Stimulated activated effector memory CD8-positive, alpha-beta T cell treated with anti-CD3 and anti-CD28 coated beads, Interleukin-12 subunit alpha, Interleukin-12 subunit beta, amount 100 ng/mL, for 72 hours (primary cell): Measurements from ENCODE around the gene COL5A1.

Experiments
- ATAC-seq: fragments of 150-1000 bp; cut with Tn5 transposase; 2 replicates; pipeline ENCODE4 v1.10.0; 2021
- DNase-seq, 2 donors: peaks; one replicate each; pipeline ENCODE4 v3.0.0; 2021 to 2022; ENCODE audit warnings: low spot score in 2 of 2
- H3K27ac Mint-ChIP-seq: one replicate; pipeline ENCODE4 v1.8.0; 2022; ENCODE audit warnings: mild to moderate bottlenecking, mixed read lengths
- H3K36me3 Mint-ChIP-seq: one replicate; pipeline ENCODE4 v1.8.0; 2022; ENCODE audit warnings: mild to moderate bottlenecking, mixed read lengths
- H3K4me1 Mint-ChIP-seq: one replicate; pipeline ENCODE4 v1.8.0; 2022; ENCODE audit warnings: mixed read lengths
- H3K4me3 Mint-ChIP-seq: one replicate; pipeline ENCODE4 v1.8.0; 2022; ENCODE audit warnings: mild to moderate bottlenecking, mixed read lengths
- H3K9me3 Mint-ChIP-seq: one replicate; pipeline ENCODE4 v1.8.0; 2022; ENCODE audit warnings: mixed read lengths

Gene COL5A1

DNA sequence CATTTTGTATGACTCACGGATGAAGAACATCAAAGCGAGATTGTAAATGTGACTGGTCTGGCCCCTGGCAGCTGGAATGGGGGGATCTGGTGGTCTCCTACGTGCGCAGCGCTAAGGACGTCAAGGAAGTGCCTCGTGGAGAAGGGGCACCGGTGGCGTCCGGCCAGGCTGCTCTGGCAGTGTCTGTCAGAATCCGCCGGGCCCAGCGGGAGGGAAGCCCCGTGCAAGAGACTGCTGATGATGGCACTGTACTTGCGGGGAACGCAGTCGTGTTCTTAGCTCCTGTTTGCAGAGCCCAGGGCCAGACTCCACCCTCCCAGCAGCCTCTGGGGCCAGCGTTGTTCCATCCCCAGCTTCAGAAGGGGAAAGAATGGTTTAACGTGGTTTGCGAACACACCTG, 75.5 kb downstream of the COL5A1 start:
- no peak overlapping the region for H3K27ac Mint-ChIP-seq
- ATAC-seq, result no peak
- no peaks in the 10 kb centered on the region for H3K36me3 Mint-ChIP-seq
- no peaks in the 10 kb centered on the region for H3K4me1 Mint-ChIP-seq
- H3K4me3 Mint-ChIP-seq, result no peak overlapping the region
- DNase-seq, result no peak
- peaks cover 3% of the 10 kb centered on the region for H3K9me3 Mint-ChIP-seq

DNA sequence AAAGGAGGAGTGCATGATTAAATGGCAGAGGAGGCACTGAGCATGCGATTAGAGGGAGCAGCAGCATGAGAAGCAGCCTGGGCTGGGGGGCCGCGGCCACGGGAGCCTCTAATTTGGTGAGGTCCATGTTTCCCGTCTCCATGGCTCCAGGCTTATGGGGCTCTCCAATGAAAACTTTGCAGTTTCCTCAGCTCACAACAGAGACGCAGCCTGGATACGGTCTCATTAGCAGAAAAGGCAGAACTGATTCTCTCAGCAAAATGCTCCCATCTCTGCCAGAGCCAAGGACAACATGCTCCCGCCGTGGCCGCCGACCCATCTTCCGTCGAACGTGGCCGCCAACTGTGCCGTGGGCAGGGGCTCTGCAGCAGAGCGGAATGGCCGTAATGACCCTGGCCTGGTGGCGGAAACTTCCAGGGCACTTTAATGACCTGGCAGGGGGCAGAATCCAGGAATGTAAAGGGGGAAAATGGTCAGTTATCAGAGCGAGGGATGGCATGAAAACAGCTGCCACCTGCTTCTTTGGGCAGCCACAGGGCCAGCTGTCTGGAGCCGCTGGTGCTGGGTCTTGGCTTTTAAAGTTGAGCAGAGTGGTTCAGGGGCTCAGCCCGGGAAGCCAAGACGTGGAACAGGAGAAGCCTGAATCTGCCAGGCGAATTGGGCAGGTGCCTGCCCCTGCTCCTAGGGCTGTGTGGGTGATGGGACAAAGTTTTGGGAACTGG, 76.5 kb downstream of the COL5A1 start:
- Mint-ChIP-seq H3K4me3 (no peak overlapping the region), H3K36me3 (no peaks in the 10 kb centered on the region), H3K4me1 (peaks cover 6% of the 10 kb centered on the region), H3K9me3 (peaks cover 3% of the 10 kb centered on the region), H3K27ac (no peak overlapping the region)
- ATAC-seq (no peak), DNase-seq (no peak)

GRCh38 chr9:134719331-134719730, 77.7 kb downstream of the COL5A1 start:
- Mint-ChIP-seq H3K27ac (no peak overlapping the region), H3K4me3 (no peak overlapping the region), H3K4me1 (peaks cover 6% of the 10 kb centered on the region)

GRCh38 chr9:134720136-134720753, 78.6 kb downstream of the COL5A1 start:
- ATAC-seq (no peak), DNase-seq (no peak)
- Mint-ChIP-seq H3K27ac (no peak overlapping the region), H3K9me3 (no peaks in the 10 kb centered on the region), H3K4me3 (no peak overlapping the region), H3K36me3 (no peaks in the 10 kb centered on the region), H3K4me1 (peaks cover 6% of the 10 kb centered on the region)

More at GRCh38 chr9:134719331-134719730, 77.7 kb downstream of the COL5A1 start:
- Mint-ChIP-seq H3K36me3 (no peaks in the 10 kb centered on the region), H3K9me3 (peaks cover under 1% of the 10 kb centered on the region)
- ATAC-seq, result no peak
- DNase-seq, result no peak

DNA sequence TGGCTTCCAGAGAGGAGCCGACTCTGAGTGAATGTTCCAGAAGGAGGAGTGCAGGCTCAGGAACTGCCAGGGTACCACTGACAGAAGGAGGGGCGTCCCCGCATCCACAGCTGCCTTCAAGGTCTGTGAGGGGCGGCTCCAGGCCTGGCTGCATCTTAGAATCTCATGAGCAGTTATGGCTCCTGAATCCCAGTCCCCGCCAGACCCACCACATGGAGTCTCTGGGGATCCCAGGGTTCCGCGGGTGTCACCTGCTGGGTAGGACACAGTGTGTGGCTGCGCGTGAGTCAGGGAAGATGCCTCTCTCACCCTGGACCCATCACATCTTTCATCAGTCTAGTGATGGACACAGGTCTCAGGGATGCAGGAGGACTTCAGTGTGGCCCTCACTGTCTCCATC, 79.2 kb downstream of the COL5A1 start:
- no peaks in the 10 kb centered on the region for H3K36me3 Mint-ChIP-seq
- ATAC-seq (no peak), DNase-seq (no peak)
- H3K27ac Mint-ChIP-seq, result no peak overlapping the region
- peaks cover 6% of the 10 kb centered on the region for H3K4me1 Mint-ChIP-seq
- H3K9me3 Mint-ChIP-seq, result no peaks in the 10 kb centered on the region
- H3K4me3 Mint-ChIP-seq, result no peak overlapping the region

- Mint-ChIP-seq H3K27ac (no peak overlapping the region), H3K4me3 (no peak overlapping the region)
Measured at GRCh38 chr9:134721344-134721743, 79.7 kb downstream of the COL5A1 start.

GRCh38 chr9:134722120-134722701, 80.6 kb downstream of the COL5A1 start:
- Mint-ChIP-seq H3K9me3 (no peaks in the 10 kb centered on the region), H3K27ac (peak overlapping the region; percentile 67), H3K4me3 (no peak overlapping the region), H3K36me3 (no peaks in the 10 kb centered on the region), H3K4me1 (peaks cover 6% of the 10 kb centered on the region)
- ATAC-seq (no peak), DNase-seq (no peak)

More at GRCh38 chr9:134721344-134721743, 79.7 kb downstream of the COL5A1 start:
- Mint-ChIP-seq H3K36me3 (no peaks in the 10 kb centered on the region), H3K9me3 (no peaks in the 10 kb centered on the region), H3K4me1 (peaks cover 6% of the 10 kb centered on the region)
- ATAC-seq, result no peak
- DNase-seq, result no peak

- H3K27ac Mint-ChIP-seq, result no peak overlapping the region
- H3K4me3 Mint-ChIP-seq, result no peak overlapping the region
- no peaks in the 10 kb centered on the region for H3K9me3 Mint-ChIP-seq
- peaks cover 6% of the 10 kb centered on the region for H3K4me1 Mint-ChIP-seq
- no peak for ATAC-seq
- no peak for DNase-seq
- no peaks in the 10 kb centered on the region for H3K36me3 Mint-ChIP-seq
Measured at GRCh38 chr9:134723037-134723436, 81.4 kb downstream of the COL5A1 start.

DNA sequence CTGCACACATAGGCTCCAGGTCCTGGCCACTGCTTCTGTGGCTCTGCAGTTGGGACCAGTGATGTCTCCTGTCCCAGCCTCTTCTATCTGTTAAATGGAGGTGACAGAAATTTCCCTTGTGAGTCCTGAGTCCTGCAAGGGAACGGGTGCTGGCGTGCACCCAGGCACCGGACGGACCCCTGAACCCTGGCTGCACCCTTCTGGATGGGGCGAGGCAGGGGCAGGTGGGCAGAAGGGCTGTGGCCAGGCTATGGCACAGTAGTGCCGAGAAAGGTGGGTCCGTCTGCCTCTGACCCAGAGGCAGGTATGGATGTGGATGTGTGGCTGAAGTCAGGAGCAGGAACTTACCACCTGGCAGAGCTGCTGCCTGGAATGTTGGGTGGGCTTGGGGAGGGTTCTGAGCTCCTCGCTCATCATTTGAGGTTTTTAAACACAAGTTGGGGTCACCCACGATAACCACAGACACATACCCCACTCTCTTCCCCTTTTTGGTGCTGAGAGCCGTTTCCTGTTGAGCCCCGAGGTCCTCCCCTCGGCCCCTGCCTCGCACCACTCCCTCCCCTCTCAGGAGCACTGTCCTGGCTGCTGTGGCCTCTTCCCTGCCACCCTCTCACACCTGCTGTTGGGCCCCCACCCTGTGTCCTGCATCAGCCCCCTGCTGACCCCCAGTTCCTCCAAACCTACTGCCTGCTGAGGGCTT, 82.0 kb downstream of the COL5A1 start:
- H3K27ac Mint-ChIP-seq, result no peak overlapping the region
- H3K4me3 Mint-ChIP-seq, result no peak overlapping the region
- no peaks in the 10 kb centered on the region for H3K9me3 Mint-ChIP-seq
- no peaks in the 10 kb centered on the region for H3K36me3 Mint-ChIP-seq
- DNase-seq (no peak), ATAC-seq (no peak)
- peaks cover 6% of the 10 kb centered on the region for H3K4me1 Mint-ChIP-seq

DNA sequence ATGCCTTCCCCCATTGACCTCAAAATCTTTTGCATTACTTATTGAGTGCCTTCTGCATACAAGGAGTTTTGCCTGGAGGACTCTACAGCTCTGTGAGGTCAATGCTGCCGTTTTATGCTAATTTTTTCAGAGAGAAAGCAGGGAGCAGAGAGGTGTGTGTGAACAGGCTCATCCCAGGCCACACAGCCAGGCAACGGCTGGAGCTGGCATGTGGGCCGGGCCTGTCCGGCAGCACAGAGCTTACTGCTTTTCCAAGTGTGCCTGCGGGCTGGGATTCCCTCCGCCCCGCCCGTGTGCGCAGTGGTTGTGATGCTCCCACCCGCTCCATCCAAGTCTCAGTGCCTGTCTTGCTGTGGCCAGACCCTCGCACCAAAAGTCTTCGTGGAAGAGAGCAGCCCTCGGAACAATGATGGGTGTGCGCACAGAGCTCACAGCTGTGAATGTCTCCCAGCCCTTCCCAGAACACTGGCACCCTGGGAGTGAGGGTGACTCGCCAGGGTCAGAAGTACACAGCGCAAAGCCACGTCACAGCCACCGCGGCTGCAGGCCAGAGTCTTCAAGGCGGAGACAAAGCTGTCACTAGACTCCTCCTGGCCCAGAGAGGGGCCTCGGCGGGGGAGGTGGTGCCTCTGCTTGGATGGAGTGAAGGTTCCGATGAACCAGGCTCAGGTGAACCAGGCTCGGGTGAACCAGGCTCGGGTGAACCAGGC, 82.8 kb downstream of the COL5A1 start:
- DNase-seq (no peak), ATAC-seq (no peak)
- Mint-ChIP-seq H3K4me3 (no peak overlapping the region), H3K36me3 (no peaks in the 10 kb centered on the region), H3K27ac (no peak overlapping the region), H3K4me1 (peaks cover 11% of the 10 kb centered on the region), H3K9me3 (peaks cover 2% of the 10 kb centered on the region)

DNA sequence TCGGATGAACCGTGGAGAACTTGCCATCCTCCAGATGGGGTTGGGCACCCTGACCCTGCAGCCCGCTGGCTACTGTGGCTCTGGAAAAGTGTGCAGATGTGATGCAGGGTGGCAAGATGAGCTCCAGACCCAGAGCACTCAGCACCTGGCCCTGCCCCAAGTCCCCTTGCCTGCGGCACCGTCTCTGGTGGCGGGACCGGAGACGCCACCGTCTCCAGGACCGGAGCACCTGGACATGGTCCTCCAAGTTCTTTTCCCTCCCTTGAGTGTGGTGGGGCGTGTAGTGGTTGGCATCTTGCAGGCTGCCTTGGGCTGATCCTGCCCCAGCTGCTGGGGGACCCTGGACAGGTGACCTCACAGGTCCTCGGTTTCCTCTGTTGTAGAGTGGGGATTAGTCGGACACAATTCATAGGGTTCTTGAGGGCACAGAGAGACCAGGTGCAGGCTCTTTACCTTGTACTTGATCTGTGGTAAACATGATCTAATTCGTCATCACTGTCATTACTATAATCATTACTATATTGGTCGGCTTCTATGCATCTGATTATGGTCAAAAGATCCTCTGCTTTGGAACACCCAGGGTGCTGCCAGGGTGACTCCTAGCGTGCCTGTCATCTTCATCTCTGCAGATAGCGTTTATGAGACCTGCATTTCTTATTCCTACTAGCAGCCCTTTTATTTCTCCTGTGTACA, 83.5 kb downstream of the COL5A1 start:
- Mint-ChIP-seq H3K27ac (no peak overlapping the region), H3K4me3 (no peak overlapping the region), H3K36me3 (no peaks in the 10 kb centered on the region), H3K4me1 (peaks cover 12% of the 10 kb centered on the region), H3K9me3 (peaks cover 2% of the 10 kb centered on the region)
- ATAC-seq, result peak; percentile 53
- DNase-seq, result no peak

- Mint-ChIP-seq H3K4me1 (peaks cover 12% of the 10 kb centered on the region), H3K27ac (no peak overlapping the region), H3K36me3 (no peaks in the 10 kb centered on the region), H3K4me3 (no peak overlapping the region), H3K9me3 (peaks cover 2% of the 10 kb centered on the region)
- ATAC-seq (peak; percentile 62), DNase-seq (no peak)
Measured at GRCh38 chr9:134725605-134725940, 84.0 kb downstream of the COL5A1 start.

DNA sequence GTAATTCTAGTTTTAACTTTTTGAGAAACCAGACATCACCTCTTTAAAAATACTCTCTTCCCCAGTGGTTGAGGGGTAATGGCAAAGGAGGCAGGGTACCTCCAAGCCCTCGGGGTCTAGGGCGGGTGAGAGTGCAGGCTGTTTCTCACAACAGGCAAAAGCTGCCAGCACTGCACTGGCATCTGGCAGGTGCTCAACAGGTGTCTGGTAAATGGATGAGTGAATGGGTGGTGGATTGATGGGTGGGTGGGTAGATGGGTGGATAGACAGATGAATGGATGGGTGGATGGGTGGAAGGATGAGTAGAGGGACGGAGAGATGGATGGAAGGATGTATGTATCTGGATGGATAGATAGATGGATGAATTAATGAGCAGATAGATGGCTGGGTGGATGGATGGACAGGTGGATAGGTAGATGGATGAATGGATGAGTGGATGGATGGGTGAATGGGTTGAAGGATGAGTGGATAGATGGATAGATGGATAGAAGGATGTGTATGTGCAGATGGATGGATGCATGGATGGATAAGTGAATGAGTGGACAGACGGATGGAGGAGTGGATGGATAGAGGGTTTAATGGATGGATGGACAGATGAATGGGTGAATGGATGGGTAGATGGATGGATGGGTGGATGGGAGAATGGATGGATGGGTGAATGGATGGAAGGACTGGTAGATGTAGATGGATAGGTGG, 84.6 kb downstream of the COL5A1 start:
- Mint-ChIP-seq H3K4me3 (no peak overlapping the region), H3K4me1 (peaks cover 12% of the 10 kb centered on the region), H3K27ac (no peak overlapping the region), H3K36me3 (no peaks in the 10 kb centered on the region), H3K9me3 (peaks cover 2% of the 10 kb centered on the region)
- DNase-seq, result no peak
- no peak for ATAC-seq

GRCh38 chr9:134726722-134727034, 85.1 kb downstream of the COL5A1 start:
- no peaks in the 10 kb centered on the region for H3K36me3 Mint-ChIP-seq
- no peak for DNase-seq
- H3K9me3 Mint-ChIP-seq, result peaks cover 2% of the 10 kb centered on the region

More at GRCh38 chr9:134726722-134727034, 85.1 kb downstream of the COL5A1 start:
- no peak for ATAC-seq
- Mint-ChIP-seq H3K4me3 (no peak overlapping the region), H3K4me1 (peaks cover 12% of the 10 kb centered on the region), H3K27ac (no peak overlapping the region)
